Activated CD8-positive, alpha-beta T cell treated with anti-CD3 and anti-CD28 coated beads for 36 hours (primary cell): Measurements from ENCODE around the gene CADPS. TPM values are rescaled to one million over a fixed set of nuclear protein-coding genes. Genes with fewer than 3 reads are reported as not detected.

ENCODE experiments used
- ATAC-seq: fragments of 200-7000 bp; cut with Tn5 transposase; one replicate; pipeline ENCODE4 v1.10.0; 2021; ENCODE audit warnings: mild to moderate bottlenecking, moderate library complexity
- CTCF ChIA-PET: fragments of 350-600 bp; sonication (Branson Sonifier 250); formaldehyde crosslinking; loops from one replicate; lab custom pipeline; 2021; ENCODE audit warnings: antibody characterized with exemption; lab: Charles Lee
- POLR2A ChIA-PET: fragments of 350-600 bp; sonication (Branson Sonifier 250); formaldehyde crosslinking; loops from one replicate; lab custom pipeline; 2021; ENCODE audit warnings: antibody characterized with exemption; lab: Charles Lee
- DNase-seq: peaks from one replicate; pipeline ENCODE4 v3.0.0-alpha.2; 2020
- H3K27ac Mint-ChIP-seq: one replicate; pipeline ENCODE4 v1.8.0; 2021; ENCODE audit warnings: mild to moderate bottlenecking, mixed read lengths
- H3K27me3 Mint-ChIP-seq: one replicate; pipeline ENCODE4 v1.8.0; 2021; ENCODE audit warnings: mixed read lengths
- H3K36me3 Mint-ChIP-seq: one replicate; pipeline ENCODE4 v1.8.0; 2021; ENCODE audit warnings: low read depth, mixed read lengths
- H3K4me1 Mint-ChIP-seq: one replicate; pipeline ENCODE4 v1.8.0; 2021; ENCODE audit warnings: low read depth, mixed read lengths
- H3K4me3 Mint-ChIP-seq: one replicate; pipeline ENCODE4 v1.8.0; 2021; ENCODE audit warnings: mild to moderate bottlenecking, moderate library complexity, mixed read lengths
- H3K9me3 Mint-ChIP-seq: one replicate; pipeline ENCODE4 v1.8.0; 2021; ENCODE audit warnings: mixed read lengths
- CTCF ChIP-seq: fragments of 200-600 bp; IDR thresholded peaks from one replicate; pipeline ENCODE4 v1.8.0; 2022; ENCODE audit warnings: antibody characterized with exemption, mild to moderate bottlenecking
- intact Hi-C: fragments of 100-400 bp; cut with micrococcal nuclease; formaldehyde crosslinking; loops from one replicate; pipeline ENCODE4 v1.10.0; 2022
- total RNA-seq, 2 experiments: library from RNA; stranded (reverse); gene quantifications; one replicate each; pipeline ENCODE4 v1.2.3, GENCODE V29; 2021

CADPS gene
- total RNA-seq, 2 experiments from 2014 or later: not detected

DNA sequence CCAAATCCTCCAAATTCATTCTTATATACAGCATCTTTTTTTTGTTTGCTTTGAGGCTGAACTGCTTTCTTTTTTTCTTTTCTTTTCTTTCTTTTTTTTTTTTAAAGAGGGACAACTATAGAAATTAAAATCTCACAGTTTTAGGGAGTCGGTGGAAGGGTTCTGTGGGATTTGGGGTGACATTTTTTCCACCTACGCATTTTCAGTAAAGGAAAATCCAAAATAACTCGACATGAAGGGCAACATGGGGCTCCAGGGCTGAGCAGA lies 498.8 kb downstream of the CADPS start:
- H3K4me1 Mint-ChIP-seq: peaks cover 5% of the 10 kb centered on the region
- ATAC-seq: no peak
- no peak for DNase-seq
- peaks cover 89% of the 10 kb centered on the region for H3K27me3 Mint-ChIP-seq
- no peak for TF ChIP-seq CTCF
- intact Hi-C loops: no loop called here
- no peak overlapping the region for H3K4me3 Mint-ChIP-seq
- no peaks in the 10 kb centered on the region for H3K36me3 Mint-ChIP-seq
- ChIA-PET CTCF (no interaction called here), POLR2A (no interaction called here)
- peaks cover 3% of the 10 kb centered on the region for H3K9me3 Mint-ChIP-seq
- H3K27ac Mint-ChIP-seq: no peak overlapping the region

DNA sequence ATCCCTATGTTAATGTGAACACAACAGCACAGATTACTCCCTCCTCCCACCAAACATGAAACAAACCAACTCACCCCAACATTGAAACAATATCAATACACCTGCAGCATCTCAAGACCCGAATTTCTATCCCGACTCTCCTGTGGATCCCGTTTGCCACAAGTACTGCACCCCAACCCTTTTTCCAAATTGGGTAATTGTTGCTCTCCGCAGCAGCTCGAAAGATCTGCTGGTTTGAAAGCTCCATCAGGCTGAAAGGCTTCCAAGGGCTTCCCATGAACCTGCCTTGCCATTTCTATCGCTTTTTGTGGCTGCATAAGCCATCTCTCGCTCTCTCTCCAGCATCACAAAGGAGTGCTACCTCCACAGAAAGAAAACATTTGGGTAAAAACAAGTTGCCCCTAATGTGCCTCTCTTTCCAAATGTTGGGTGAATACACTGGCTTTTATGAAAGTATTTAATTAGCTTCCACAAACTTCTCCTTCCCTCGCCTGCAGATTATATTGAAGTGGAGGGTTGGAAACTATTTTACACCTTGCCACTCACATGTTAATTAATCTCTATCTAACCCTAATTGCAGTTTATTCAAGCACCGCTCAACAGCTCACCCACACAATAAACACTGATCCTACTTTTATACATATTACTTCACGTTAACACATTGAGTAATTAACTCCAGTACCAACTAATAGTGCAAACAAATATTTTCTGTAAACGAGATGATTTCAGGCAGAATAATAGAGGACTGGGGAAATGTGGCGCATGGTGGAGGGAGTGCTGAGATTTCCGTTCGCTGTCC lies 499.4 kb downstream of the CADPS start:
- CTCF ChIA-PET: no interaction called here
- DNase-seq (no peak), ATAC-seq (no peak)
- intact Hi-C loops: no loop called here
- Mint-ChIP-seq H3K27ac (no peak overlapping the region), H3K27me3 (peaks cover 90% of the 10 kb centered on the region), H3K4me3 (no peak overlapping the region), H3K36me3 (peaks cover under 1% of the 10 kb centered on the region), H3K4me1 (peaks cover 5% of the 10 kb centered on the region), H3K9me3 (no peaks in the 10 kb centered on the region)
- POLR2A ChIA-PET: no interaction called here
- TF ChIP-seq CTCF: no peak

DNA sequence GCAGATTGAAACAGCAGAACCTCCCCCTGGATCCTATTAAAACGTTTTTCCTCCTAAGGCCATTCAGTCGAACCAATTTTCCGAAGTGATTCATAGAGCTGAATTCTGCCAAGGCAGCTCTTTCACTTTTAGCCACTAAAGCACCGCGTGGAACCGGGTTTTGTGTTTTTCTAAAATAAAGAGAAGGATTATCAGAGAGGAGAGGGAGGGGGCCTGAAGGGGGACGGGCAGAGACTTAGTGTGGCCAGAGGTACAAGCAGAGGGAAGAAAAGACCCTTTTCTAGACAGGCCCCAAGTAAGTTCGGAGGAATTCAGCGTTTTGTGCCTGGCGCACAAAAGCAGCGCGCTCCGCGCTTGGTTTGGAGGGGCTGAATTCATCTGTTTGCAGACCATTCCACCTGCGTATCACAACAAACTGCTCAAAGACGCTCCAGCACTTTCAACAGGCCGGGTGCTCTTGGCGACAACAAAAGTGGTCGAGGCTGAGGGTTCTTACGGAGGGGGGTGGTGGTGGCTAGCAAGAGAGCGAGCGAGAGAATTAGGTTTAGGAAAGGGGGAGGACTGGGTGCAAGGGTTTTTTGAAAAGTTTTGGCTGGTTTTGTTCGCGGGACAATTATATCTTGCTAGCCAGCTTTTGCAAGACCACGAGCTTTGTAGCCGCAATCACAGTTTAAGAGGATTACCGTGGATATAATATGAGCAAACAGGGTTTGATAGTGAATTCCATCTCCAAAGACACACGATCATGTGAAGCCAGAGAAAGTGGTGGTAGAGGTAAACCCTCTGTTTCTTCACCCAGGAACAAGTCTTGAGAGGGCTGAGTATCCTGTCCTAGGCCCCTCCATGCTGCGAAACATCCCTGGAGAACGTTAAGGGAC lies 500.6 kb downstream of the CADPS start:
- CTCF ChIA-PET: no interaction called here
- no peak overlapping the region for H3K4me3 Mint-ChIP-seq
- DNase-seq: no peak

DNA sequence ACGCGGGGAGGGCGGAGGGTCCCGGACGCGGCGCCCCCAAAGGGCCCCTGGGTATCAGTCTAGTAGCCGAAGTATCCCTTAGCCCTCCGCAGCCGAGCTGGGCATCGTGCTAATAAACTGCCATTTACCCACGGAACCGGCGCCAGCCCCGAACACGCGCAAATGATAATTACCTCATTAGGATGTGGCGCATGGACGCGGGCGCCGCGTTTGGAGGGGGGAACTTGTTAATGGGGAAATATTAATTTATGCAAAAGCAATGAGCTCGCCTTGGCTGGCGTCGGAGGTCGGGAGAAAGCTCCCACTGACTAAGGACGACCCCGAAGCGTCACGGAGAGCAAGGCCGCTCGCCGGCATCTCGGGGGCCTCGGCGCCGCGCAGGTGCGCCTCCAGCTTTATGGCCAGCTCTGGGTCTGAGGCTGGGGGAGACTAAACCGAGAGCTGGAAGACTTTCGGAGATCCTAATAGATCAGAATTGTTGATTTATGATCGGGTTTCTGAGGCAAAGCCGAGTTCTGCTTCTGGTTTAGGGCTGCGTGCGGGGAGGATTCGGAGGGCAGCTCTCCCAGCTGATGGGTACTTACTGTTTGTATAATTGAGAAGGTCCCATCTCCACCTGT lies 501.4 kb downstream of the CADPS start:
- intact Hi-C loops: no loop called here
- POLR2A ChIA-PET: no interaction called here
- H3K27me3 Mint-ChIP-seq: peaks cover 87% of the 10 kb centered on the region
- TF ChIP-seq CTCF: no peak
- ATAC-seq (no peak), DNase-seq (no peak)
- no peak overlapping the region for H3K4me3 Mint-ChIP-seq
- CTCF ChIA-PET: no interaction called here
- H3K4me1 Mint-ChIP-seq: peaks cover 7% of the 10 kb centered on the region
- peaks cover 1% of the 10 kb centered on the region for H3K36me3 Mint-ChIP-seq
- H3K27ac Mint-ChIP-seq: no peak overlapping the region
- no peaks in the 10 kb centered on the region for H3K9me3 Mint-ChIP-seq

More for the DNA sequence above, 500.6 kb downstream of the CADPS start:
- Mint-ChIP-seq H3K9me3 (no peaks in the 10 kb centered on the region), H3K4me1 (peaks cover 7% of the 10 kb centered on the region), H3K27me3 (peaks cover 88% of the 10 kb centered on the region), H3K36me3 (peaks cover 1% of the 10 kb centered on the region), H3K27ac (no peak overlapping the region)
- TF ChIP-seq CTCF: no peak
- ATAC-seq: no peak
- intact Hi-C loops: no loop called here
- POLR2A ChIA-PET: no interaction called here

GRCh38 chr3:62373215-62373614 lies 502.0 kb downstream of the CADPS start, which contains the start of gene FEZF2:
TSS of gene FEZF2 (minus strand) at chr3:62373550. CDS start at chr3:62372868, 682 bp downstream.
- ChIA-PET CTCF (no interaction called here), POLR2A (no interaction called here)
- Mint-ChIP-seq H3K27me3 (peaks cover 88% of the 10 kb centered on the region), H3K36me3 (peaks cover 1% of the 10 kb centered on the region), H3K9me3 (no peaks in the 10 kb centered on the region), H3K4me1 (peaks cover 7% of the 10 kb centered on the region), H3K4me3 (no peak within 1 kb of the TSS), H3K27ac (no peak within 1 kb of the TSS)
- no peak for TF ChIP-seq CTCF
- intact Hi-C loops: no loop called here
- DNase-seq (no peak), ATAC-seq (no peak)
